NOMO-1 treated with dmso at 0.1 percent for 144 hours (cell line): ENCODE results near the gene HNRNPA0.

Source experiments
- DNase-seq: peaks from one replicate; lab custom pipeline; 2025; ENCODE audit not compliant: unreplicated experiment; lab: John Stamatoyannopoulos, UW

Gene HNRNPA0

DNA sequence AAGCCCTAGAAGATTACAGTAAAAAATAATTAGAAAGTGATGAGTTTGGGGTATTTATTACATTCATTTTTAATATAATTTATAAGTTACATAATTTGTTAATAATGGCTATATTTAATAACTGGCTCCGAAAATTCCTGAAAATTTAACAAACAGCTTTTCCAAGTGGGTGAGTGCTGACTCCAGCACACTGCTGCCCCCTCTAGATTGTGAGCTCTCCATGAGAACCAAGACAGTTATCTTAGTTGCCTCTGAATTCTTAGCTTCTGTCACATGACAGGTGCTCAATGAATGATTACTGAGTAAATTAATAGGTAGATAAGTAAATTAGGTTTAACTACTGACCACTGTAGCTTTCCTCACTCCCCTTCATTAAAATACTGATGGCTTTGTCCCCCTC is 26.1 kb downstream of the HNRNPA0 start:
- DNase-seq = no peak

DNA sequence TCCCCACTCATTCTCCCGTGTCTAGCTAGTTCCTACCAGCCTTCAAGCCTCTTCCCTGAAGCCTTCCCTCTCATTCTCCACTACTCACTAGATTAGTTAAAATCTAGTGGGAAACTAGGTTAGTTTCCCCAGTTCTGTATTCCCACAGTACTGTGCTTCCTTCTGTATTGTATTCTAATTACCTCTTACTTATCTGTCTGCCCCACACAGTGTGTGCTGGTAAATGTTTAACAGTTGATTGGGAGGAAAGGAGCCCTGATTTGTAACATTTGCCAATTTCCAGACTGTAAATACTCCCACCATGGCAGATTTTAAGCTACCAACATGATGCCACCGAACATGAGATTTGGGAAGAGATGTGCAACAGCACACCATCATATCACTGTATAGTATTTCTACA is 26.5 kb downstream of the HNRNPA0 start:
- no peak for DNase-seq

DNA sequence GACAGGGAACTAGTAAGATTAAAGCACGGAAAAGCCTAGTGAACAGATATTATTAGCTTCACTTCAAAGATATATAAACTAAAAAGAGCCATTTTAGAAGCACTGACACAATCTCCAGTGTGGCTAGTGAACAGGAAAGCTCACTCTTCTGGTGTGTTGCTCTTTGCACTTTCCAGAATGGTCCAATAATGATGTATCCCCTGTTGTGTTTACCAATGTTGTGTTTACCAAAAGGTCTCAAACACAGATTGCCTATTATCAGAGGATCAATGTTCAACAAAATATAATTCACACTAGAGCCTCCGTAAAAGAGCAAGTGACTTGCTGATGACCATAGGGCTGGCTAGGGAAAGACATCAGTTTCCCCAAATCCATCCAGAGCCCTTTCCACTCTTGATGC is 29.9 kb downstream of the HNRNPA0 start:
- DNase-seq = no peak

DNA sequence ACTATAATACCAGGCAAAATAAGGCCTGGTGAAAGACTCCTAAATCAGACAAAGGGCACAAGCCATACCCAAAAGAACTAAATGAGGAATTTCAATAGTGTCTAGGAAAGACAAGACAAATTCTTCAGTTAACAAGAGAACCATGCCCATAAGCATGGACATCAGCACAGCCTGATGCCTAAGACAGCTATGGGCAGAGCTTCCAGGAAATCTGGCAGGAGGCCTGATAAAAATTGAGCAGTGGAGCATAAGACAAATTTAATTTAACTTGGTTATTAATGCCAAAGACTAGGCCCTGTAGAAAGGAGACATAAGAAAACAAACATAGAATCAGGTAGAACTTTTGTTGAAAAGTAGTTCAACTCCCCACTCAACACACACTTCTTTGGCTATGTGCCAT is 35.6 kb downstream of the HNRNPA0 start:
- DNase-seq = no peak

DNA sequence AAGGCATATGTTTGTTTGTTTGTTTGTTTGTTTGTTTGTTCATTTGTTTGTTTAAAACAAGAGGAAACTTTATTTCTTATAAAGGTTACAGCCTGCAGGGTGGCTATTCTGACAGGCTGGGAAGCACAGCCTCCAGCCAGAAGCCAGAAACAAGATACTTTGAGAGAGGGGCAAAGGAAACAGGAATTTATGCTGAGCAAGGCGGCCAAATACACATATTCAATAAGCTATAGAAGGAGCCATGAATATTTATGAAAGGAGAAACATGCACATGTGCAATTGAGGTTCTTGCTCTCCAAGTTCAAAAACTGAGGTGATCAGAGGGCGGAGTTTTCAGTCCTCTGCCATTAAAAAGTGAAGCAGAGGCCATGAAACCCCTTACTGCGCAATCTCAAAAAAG is 37.8 kb downstream of the HNRNPA0 start:
- DNase-seq = no peak

DNA sequence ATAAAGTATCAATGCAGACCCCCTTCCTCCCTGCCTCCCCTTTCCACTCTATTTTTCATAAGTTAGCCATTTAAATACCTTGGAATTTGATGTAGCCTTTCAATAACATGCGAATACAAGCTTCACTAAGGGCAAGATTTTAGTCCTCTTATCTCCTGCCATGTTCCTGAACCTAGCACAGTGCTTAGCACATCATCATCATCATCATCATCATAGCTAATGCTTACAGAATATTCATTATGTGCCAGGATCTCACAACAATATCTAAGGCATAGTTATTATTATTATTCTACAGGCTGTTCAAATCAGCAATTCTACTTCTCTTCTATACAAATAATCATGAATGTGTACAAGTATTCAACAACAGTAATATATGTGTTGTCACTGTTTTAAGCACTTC is 38.7 kb downstream of the HNRNPA0 start:
- no peak for DNase-seq

DNA sequence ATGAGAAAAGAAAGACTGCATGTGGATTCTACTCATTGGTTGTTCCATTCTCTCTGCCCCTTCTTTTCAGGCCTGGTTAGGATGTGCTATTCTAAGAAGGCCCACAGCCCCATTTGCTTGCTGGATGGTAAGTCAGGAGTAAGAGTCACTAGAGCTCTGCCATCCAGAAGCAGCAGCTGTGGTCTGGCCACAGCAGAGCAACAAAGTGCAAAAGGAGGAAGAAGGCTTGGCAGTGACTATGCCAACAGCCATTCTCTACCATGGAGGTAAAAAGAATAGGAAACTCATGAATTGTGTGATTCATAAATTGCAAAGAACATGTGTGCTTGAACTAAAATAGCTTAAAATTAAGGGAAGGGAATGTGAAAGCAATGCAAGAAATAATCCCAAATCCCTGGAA is 39.2 kb downstream of the HNRNPA0 start:
- peak; percentile 4 for DNase-seq

DNA sequence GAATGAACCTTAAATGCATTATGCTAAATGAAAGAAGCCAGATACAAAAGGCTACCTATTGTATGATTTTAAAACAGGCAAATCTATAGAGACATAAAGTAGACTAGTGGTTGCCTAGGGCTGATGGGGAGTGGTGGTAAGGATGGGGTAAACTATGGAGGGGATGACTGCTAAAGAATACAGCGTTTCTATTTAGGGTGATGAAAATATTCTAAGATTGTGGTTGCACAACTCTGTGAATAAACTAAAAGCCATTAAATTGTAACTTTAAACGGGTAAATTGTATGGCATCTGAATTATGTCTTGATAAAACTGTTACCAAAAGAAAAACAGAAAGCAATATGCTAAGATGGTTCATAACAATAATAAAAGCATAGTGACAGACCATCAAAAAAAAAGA is 39.7 kb downstream of the HNRNPA0 start:
- no peak for DNase-seq

DNA sequence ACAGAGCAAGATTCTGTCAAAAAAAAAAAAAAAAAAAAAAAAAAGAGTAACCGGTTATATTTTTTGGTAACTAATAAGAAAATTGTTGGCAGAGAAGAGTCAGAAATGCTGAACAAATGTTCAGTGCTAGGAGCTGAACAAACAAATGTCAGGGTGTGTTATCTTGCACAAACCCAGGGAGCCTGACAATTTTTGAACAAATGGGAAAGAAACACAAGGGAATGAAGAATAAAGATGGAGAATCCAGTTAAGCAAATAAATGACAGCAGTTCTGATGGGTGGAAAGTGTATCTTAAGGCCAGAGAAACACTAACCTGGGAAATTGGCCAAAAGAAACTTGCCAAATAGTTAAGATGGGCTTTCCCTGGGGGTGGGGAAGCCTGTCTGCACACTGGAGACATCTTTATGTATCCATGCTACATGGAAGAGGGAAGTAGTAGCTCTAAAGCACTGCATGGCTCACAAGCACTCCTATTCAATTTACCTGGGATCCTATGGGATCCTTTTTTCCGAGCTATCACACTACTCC is 42.0 kb downstream of the HNRNPA0 start:
- no peak for DNase-seq

DNA sequence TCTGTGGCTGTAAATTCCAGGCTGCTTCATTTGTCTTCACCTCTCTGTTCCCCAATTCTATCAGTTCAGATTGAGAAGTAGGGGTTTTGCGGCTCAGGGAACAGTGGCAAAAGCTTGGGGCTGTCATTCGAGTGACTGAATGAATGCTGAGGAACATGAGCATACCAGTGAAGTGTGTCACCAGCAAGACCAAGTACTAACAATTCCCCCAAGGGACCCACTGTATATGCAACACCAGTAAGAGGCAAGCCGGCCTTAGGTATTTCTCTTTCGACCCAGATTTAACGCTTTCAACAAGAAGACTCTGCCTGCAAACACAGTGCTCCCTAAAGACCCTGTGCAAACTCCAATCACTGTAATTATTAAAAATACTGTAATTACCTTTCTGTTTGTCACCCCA is 44.1 kb downstream of the HNRNPA0 start:
- DNase-seq = no peak

DNA sequence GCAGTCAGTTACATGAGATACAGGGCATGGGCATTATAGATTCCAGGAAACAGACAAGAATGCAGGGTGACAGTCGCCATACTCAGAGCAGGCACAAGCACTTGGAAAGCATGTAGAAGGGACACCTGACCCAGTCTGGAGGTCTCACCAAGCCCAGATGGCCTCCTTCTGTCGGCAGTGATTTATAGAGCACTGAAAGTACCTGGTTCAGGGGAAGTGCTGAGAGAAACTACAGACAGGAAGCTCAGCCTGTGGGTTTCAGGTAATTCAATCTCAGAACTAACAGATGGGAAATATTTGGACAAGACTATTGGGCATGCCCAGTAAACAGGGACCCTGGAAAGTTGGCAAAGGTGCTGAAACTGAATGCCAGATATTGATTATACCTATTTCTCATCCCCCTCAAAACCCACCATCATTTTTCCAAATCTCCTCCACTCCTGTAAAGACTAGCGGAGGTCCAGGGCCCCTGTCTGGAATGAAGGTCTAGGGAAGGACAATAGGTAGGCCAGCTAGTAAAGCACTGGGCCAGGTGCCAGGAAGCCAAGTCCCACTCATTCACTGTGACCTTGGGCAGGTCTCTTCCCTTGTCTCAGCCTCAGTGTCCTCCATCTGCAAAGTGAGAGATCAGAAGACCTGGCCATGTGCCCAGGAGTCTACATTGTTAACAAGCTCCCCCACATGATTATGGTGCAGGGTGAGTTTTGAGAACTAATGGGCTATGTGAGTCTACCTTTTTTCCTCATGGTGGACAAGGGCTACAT is 45.2 kb downstream of the HNRNPA0 start:
- no peak for DNase-seq

DNA sequence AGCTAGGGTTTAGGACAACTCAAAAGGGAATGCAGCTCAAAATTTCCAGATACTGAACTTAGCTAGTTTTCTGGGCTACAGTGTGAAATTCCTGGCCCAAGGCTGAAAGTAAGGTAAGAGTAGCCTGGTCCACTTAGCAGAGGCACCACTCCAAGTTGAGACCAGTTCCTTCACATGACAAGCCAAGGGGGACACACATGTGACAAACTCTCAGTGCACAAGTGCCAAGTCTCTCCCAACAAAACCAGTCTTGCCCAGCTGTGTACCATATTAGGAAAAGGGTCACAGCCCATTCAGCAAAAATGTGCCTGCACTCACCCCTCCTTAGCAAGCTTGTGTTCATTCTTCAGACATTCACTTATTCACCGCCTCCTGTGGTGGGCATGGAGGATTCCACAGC is 46.1 kb downstream of the HNRNPA0 start:
- no peak for DNase-seq

DNA sequence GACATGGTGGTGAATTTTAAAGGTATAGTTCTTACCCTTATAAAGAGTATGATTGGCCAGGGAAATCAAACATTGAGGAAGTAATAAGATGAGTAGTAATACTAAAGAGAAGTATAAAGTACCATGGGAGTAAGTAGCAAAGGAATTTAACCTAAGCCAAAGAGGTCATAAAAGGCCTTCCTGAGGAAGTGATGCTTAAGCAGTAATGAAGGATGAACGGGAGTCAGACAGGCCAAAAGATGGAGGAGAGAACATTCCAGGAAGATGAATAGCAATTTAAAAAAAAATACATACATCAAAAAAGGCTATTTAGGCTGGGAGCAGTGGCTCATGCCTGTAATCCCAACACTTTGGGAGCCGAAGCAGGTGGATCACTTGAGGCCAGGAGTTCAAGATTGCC is 47.3 kb downstream of the HNRNPA0 start:
- no peak for DNase-seq

DNA sequence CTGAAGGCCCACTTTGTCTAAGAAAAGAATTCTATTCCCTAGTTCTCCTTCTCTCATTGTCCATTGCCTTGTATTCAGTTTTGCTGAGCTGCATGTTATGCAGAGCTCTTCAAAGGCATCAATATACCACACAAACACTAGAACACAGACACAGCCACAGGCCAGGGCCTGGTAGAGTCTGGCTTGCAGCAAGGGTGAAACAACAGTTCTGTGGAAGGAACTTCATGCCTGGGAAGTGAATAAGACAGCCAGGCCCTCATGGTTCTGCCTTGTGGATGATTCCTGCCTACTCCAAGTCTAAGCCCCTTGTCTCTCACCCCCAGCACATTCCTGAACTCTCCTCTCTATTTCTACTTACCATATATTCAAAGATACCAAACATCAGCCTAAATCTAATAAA is 49.1 kb downstream of the HNRNPA0 start:
- DNase-seq = no peak

DNA sequence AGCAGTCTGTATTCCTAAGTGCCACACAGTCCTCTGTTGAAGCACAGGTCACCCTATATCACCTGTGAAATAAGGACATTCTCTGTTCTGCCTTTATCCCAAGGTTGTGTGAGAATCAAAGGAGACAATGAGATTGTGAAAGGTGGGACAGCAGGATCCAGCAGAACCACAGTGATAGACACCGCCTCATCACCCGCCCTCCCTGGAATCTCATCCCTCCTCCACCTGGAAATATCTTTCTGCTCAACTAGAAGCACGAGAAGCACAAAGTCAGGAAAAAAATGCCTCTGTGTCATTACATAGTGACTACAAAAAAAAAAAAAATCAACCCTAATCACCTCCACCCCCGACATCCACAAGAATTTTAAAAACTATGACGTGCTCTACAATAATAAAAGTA is 50.6 kb downstream of the HNRNPA0 start:
- no peak for DNase-seq

DNA sequence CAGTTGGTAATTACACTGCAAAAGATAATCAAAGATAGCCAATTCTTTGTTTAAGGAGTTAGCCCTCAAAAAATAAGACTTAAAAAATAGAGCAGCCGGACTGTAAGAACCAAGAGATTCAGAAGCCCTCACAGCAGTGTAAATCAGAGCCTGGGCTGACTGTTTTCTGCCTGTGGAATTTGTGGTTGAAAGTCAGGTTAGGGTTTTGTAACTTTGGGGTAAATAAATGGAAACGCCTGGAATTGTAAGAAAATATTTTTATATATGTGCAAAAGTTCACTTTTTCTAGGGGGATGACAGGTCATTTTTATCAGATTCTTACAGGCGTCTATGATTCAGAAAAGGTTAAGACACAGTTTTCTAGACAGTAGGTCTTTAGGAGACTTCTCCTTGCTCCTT is 53.9 kb downstream of the HNRNPA0 start:
- DNase-seq = no peak

DNA sequence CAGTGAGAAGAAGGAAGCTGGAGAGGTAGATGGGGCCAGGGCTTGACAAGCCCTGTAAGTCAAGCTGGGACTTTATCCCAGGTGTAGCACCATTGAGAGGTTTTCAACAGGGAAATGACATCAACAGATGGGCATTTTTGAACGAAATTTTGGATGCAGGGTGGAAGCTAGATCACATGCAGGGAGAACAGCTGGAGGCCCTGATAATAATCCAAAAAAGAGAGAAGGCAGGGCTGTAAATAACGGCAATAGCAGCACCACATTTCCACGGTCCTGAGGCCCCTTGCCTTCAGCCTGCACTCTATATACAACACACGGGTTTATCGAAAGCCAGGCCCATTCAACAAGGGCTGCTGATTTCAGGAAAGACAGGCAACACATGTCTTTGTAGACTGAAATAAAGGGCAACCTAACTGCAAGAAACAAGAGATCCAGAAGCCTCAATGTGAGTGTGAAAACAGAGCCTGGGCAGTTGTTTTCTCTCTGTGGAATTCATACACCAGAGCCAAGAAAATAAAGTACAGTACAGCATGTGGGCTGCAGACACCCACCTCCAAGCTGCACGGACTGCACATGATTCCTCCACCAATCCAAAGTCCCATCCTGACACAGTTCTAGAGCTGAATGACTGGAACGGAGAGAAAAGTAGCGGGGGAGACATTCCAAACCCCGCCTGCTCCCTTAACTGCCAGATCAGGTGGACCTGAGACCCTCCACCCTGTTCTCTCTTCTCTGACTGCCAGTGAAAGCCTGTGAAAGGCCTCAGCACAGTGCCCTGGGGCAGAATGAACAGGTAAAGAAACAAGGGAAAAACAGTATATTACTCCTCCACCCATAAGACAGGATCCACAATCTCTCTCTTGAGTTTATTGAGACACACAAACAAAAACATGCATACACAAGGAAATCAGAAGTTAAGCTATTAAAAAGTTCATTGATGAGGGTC is 54.6 kb downstream of the HNRNPA0 start:
- DNase-seq = no peak

DNA sequence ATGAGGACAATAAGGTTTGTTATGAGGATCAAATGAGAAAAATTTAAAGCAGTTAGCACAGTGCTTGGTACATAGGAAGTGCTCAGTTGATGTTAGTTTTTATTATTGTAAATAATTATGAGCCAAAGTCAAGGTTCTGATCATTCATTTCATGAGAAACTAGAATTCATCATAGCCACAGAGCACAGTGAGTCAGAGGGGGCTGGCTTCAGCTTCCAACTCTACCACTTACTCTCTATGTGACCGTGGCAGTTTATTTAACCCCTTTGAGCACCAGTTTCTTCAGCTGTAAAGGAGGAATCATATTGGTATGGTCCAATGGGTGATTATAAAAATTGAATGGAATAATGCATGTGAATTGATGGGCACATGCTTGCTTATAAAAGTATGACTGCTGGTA is 57.7 kb downstream of the HNRNPA0 start:
- no peak for DNase-seq

DNA sequence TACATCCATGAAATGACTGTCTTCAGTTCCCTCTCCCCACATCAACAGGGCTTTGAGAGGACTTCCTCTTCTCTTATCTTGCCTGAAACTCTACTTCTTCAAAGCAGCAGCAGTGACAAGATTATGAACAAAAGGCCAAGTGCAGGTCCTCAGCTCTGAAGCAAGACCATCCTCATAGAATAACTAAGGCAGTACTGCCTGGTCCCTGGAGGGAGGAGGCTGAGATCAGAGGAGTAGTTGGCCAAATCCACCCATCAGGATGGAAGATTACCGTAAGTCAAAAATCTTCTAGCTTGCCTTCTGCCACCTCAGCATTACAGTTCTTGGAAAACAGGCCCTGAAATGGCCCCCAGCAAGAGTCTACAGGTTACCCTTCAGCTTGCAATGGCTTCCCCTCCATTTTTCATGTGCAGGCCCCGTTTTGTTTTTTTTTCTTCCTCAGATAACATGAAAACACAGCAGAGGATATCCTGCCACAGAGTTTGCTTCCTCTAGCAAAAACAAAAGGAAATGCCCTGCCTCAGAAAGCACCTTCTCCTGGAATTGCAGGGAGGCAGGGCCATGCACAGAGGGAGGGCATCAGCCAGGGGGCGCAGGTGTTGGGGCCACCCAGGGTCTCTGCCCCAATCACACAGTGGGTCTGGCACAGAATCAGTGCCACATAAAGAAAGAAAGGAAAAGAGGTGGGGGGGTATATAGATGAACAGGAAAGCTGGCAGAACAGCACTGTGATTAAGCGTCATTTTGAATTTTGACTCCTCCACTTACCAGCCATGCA is 58.3 kb downstream of the HNRNPA0 start:
- peak; percentile 17 for DNase-seq
